ENCODE data around the gene THSD1.
"Not testable (repeated sequence)": the region's sequence is repeated elsewhere in the genome, so short reads cannot be mapped to it uniquely, and the experiment has no call there.

THSD1 gene

DNA sequence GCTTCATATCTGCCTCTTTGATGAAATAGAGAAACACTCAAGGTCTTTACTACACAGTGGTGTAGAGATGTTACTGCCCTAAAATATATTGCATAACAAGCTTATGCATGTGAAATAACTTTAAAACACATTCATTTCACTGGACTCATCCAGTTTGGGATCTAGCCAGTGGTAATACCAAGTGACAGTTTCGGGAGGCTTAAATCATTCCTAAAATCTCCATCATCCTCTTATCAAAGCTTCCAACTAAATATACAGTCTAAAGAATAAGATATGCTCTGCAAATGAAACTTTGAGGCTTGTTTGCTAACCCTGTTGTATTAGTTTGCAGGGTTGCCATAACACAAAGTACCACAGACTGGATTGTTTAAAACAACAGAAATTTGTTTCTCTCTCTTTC, 52.8 kb downstream of the THSD1 start:
- DNase-seq = peak; percentile 68

DNA sequence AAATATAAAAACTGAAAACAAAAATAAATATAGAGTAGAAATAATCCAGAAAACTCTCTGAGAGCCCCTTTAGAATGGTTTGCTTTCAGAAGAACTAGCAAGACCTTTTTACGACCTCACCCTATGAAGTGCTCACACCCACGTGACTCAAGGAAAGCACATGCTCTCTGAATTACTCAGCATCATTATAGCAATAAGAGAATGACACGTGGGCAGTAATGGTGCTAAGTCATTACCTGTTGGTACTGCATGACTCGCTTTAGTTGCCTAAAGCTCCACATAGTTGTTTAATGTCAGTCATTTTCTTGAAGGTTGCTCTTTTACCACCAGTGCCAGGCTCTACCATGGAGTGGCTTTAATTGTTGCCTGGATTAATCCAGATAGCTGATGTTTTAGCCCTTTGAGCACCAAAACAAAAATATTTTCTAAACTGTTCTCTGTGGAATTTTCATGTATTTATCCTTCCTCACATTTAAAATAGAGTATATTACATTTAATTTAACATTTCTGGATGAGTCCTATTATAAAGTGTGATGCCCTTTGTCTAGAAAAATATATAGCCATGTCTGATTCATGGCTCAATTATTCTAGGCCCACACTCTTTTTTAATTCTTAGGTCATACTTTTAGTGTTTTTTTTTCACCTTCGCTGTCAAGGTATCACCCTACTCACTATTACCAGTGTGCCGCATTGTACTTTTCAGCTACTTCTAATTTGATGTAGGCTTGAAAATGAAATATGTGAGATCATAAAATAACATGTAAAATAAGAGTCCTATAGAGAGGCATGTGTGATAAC, 56.8 kb downstream of the THSD1 start:
- DNase-seq = peak; percentile 87

DNA sequence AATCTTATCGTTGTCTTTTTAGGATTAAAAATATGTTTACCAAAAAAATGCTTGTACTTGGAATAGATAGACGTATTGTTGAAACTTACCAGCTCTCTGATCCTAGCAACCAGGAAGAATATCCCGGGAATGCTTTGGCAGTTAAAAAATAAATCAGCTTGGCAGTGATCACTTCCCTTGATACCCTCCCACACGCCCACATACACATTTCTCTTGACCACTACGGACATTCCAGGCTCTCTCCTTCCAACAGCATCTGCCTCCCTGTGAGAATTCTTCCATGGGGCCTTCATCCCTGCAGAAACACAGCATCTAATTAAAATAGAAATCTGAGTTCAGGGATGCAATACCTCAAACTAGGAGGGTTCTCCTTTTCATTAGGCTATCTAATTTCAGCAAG, 57.9 kb downstream of the THSD1 start:
- DNase-seq = peak; percentile 88

DNA sequence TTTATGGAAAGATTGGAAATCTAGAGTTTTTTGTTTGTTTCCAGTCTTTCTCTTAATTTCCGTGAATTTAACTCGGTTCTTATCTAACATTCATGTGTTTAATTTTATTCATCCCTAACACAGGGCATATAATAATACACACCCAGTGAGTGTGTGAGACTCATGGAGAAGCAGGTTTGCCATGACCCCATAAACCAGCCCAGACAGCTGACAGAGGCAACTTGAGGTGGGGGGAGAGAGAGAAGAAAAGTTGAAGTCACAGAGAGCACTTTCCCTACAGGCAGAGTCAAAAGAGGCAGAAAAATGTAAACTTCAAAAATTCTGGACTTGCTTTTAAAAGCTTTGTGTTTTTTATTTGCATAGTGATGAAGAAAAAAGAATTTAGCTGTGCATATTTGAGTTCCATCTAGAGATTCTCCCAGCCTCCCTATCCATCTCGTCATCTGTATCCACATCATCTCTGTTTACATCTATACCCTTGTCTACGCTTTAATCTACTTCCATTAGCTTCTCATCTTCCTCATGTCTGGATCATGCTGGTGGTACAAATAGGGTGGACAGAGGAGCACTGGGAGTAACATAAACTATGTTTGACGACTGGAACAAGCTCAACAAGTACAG, 60.2 kb downstream of the THSD1 start:
- DNase-seq = no peak

DNA sequence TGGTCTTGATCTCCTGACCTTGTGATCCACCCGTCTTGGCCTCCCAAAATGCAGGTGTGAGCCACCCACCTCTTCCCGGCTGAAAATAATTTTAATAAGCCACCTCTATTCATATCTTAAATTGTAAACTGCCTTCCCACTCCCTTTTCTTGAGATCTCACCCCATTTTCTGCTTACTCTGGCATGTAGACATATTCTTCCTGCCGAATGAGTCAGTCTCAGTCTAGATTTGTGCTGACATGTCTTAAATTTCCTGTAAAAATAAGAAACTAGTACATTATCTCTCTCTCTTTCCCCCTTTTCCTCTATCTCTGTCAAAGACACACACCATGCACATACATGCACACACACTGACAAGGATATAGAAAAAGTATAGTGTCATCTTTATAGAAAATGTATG, 60.9 kb downstream of the THSD1 start:
- DNase-seq = peak; percentile 17

DNA sequence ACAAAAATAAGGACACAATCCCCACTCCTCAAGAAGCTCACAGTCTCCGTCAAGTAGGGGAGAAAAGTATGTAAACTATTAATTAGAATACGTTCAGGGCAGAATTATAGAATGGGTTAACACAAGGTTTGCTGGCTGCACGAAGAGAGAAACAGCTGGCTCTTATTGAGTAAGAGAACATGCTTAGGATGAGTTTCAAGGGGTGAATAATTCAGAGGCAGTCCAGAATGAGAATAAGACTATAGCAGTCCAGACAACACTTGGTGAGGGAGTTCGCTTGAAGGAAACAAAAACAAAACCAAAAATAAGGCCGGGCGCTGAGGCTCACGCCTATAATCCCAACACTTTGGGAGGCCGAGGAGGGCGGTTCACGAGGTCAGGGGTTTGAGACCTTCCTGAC, 61.9 kb downstream of the THSD1 start:
- DNase-seq = no peak

DNA sequence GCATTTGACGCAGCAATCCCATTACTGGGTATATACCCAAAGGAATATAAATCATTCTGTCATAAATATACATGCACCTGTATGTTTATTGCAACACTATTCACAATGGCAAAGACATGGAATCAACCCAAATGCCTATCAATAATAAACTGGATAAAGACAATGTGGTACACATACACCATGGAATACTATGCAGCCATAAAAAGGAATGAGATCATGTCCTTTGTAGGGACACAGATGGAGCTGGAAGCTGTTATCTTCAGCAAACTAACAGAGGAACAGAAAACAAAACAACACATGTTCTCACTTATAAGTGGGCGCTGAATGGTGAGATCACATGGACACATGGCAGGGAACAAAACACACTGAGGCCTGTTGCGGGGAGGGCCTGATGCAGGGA, 63.8 kb downstream of the THSD1 start:
- not testable (repeated sequence) for DNase-seq

DNA sequence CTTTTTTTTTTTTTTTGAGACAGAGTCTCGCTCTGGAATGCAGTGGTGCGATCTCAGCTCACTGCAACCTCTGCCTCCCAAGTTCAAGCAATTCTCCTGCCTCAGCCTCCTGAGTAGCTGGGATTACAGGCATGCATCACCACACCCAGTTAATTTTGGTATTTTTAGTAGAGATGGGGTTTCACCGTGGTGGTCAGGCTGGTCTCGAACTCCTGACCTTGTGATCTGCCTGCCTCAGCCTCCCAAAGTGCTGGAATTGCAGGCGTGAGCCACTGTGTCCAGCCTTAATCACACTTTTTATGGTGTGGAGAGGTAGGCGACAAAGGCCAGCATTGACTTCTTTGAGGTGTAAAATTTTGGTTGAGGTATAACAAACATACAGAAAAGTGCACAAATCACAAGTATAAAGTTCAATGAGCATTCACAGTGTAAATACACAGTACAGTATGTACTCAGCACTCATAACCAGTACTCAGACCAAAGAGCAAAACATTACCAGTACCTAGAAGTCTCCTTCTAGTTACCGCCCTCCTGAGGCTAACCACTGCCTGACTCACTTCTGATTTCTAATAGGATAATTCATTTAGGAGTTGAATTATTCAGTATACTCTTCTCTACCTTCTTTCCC, 68.0 kb downstream of the THSD1 start:
- DNase-seq = not testable (repeated sequence)

DNA sequence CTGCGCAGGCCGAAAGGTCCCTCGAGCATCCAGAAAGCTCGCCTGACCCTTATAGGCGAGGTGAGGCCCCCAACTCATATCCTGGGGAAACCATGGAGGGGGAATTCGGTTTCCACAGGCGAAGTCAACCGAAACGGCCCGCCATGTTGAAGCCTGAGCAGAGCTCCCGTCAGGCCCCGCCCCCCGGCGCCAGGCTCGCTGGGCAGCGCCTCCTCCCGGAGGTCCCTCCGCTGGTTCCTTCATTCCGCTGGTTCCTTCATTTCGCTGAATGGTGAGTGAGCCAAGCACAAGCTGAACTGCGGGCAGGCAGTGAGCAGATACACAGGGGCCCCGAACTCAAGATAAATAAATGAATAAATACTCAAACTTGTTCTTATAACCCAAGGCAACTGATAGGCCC, 71.9 kb downstream of the THSD1 start:
- DNase-seq = not testable (repeated sequence)

DNA sequence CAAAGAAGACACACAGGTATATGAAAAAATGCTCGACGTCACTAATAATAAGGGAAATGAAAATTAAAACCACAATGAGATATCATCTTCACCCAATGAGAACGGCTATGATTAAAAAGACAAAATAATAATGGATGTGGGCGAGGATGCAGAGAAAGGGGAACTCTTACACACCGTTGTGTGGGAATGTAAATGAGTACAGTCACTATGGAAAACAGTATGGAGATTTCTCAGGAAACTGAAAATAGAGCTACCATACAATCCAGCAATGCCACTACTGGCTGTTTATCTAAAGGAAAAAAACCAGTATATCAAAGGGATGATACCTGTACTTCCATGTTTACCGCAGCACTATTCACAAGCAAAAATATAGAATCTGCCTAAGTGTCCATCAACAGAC, 74.1 kb downstream of the THSD1 start:
- DNase-seq = not testable (repeated sequence)
